ENCODE measurements around the gene RIBC2.

- no peak for TF ChIP-seq SP1 (IDR thresholded peaks at IDR 0.05; ENCODE audit: low read depth, low read length)
- TF ChIP-seq POU2F2 (IDR thresholded peaks at IDR 0.05; ENCODE audit: borderline replicate concordance, low read depth, low read length), result no peak
- no peak for TF ChIP-seq SIN3A (IDR thresholded peaks at IDR 0.05; ENCODE audit: low read depth, low read length)
- no peak for TF ChIP-seq E4F1 (IDR thresholded peaks at IDR 0.05; ENCODE audit: borderline replicate concordance, partially characterized antibody)
- TF ChIP-seq HDAC2 (IDR thresholded peaks at IDR 0.05), result no peak
- TF ChIP-seq RAD21 (IDR thresholded peaks at IDR 0.05; ENCODE audit: insufficient read depth, low read depth, low read length), result 0 out of 2 replicates have a peak, but pooled peaks have one; percentile 16
- TF ChIP-seq POLR2A (IDR thresholded peaks at IDR 0.05; ENCODE audit: low read depth, low read length), result no peak
- TF ChIP-seq HDAC6 (IDR thresholded peaks at IDR 0.05; ENCODE audit: unreplicated experiment), result no peak
- no peak for TF ChIP-seq CHD1 (IDR thresholded peaks at IDR 0.05; ENCODE audit: low read depth, low read length)
- no peak for TF ChIP-seq SREBF2 (IDR thresholded peaks at IDR 0.05; ENCODE audit: low read length)
- no peak for TF ChIP-seq HCFC1 (IDR thresholded peaks at IDR 0.05; ENCODE audit: low read length)
- TF ChIP-seq SRF (IDR thresholded peaks at IDR 0.05; ENCODE audit: low read depth in 2 of 2, low read length in 2 of 2), result no peak
- peak in 2 of 3 experiments; percentile 6 to 26; a peak in 1 of 6 replicates for TF ChIP-seq CTCF (IDR thresholded peaks at IDR 0.05 in 2 of 3, conservative IDR thresholded peaks at IDR 0.05 in 1 of 3; ENCODE audit: control insufficient read depth in 2 of 3, extremely low read depth in 1 of 3, insufficient read depth in 1 of 3, low read depth in 3 of 3, low read length in 3 of 3)
These were observed 15.7 kb upstream of the RIBC2 start for GRCh38 chr22:45397806-45398205.
